ENCODE results near the gene CHRNA3. TPM values are rescaled to one million over a fixed set of nuclear protein-coding genes. Genes with fewer than 3 reads are reported as not detected.
"Not testable (repeated sequence)": the region's sequence is repeated elsewhere in the genome, so short reads cannot be mapped to it uniquely, and the experiment has no call there.

The CHRNA3 gene
- total RNA-seq, 2 experiments from 2014 or later = not detected

GRCh38 chr15:78571382-78571781 lies 49.4 kb downstream of the CHRNA3 start:
- CTCF ChIA-PET = interaction anchor here (0.6 kb wide), 1 partner anchor 79 kb away, joined by 4 read pairs; no protein-coding TSS in a partner anchor
- Mint-ChIP-seq H3K27me3 (peaks cover 11% of the 10 kb centered on the region), H3K9me3 (ENCODE audit: low read depth) (no peaks in the 10 kb centered on the region), H3K4me3 (no peak overlapping the region), H3K36me3 (ENCODE audit: low read depth) (no peaks in the 10 kb centered on the region), H3K4me1 (peaks cover 14% of the 10 kb centered on the region), H3K27ac (no peak overlapping the region)
- intact Hi-C loops (cut with DNase I, micrococcal nuclease) = no loop called here
- ATAC-seq = no peak
- POLR2A ChIA-PET = no interaction called here
- no peak for DNase-seq

GRCh38 chr15:78570710-78571109 lies 50.1 kb downstream of the CHRNA3 start:
- H3K27ac Mint-ChIP-seq = no peak overlapping the region
- H3K36me3 Mint-ChIP-seq (ENCODE audit: low read depth) = no peaks in the 10 kb centered on the region
- DNase-seq (no peak), ATAC-seq (no peak)
- H3K27me3 Mint-ChIP-seq = peaks cover 15% of the 10 kb centered on the region
- H3K9me3 Mint-ChIP-seq (ENCODE audit: low read depth) = no peaks in the 10 kb centered on the region
- intact Hi-C loops (cut with DNase I, micrococcal nuclease) = no loop called here
- ChIA-PET CTCF (no interaction called here), POLR2A (no interaction called here)
- no peak overlapping the region for H3K4me3 Mint-ChIP-seq
- peaks cover 18% of the 10 kb centered on the region for H3K4me1 Mint-ChIP-seq

GRCh38 chr15:78567531-78567930 lies 53.3 kb downstream of the CHRNA3 start:
- Mint-ChIP-seq H3K4me1 (peaks cover 26% of the 10 kb centered on the region), H3K36me3 (ENCODE audit: low read depth) (no peaks in the 10 kb centered on the region), H3K27ac (no peak overlapping the region), H3K4me3 (no peak overlapping the region), H3K9me3 (ENCODE audit: low read depth) (no peaks in the 10 kb centered on the region), H3K27me3 (peaks cover 15% of the 10 kb centered on the region)
- no peak for DNase-seq
- CTCF ChIA-PET = interaction anchor here (0.7 kb wide), 1 partner anchor 24 kb away, joined by 3 read pairs; no protein-coding TSS in a partner anchor
- ATAC-seq = no peak
- POLR2A ChIA-PET = no interaction called here
- intact Hi-C loops (cut with DNase I, micrococcal nuclease) = no loop called here

GRCh38 chr15:78565951-78566774 lies 54.6 kb downstream of the CHRNA3 start:
- ATAC-seq (peak; percentile 8), DNase-seq (no peak)
- Mint-ChIP-seq H3K4me1 (peaks cover 26% of the 10 kb centered on the region), H3K9me3 (ENCODE audit: low read depth) (no peaks in the 10 kb centered on the region), H3K36me3 (ENCODE audit: low read depth) (no peaks in the 10 kb centered on the region), H3K4me3 (peak overlapping the region; percentile 77), H3K27ac (no peak overlapping the region), H3K27me3 (peaks cover 15% of the 10 kb centered on the region)
- ChIA-PET POLR2A (interaction anchor here (0.9 to 1.1 kb wide), 2 partner anchors 26 to 128 kb away, joined by 3 to 5 read pairs; partner anchors contain the start of gene PSMA4), CTCF (interaction anchor here (0.5 to 1.8 kb wide), 5 partner anchors 13 to 1661 kb away, joined by 3 to 15 read pairs (median 3); partner anchors contain the start of gene PSMA4)
- intact Hi-C loops (cut with DNase I, micrococcal nuclease) = loop anchor here in 1 of 2 experiments (1.0 to 2.0 kb wide), 4 partner anchors 25 to 128 kb away; partner anchors contain the start of genes HYKK and IREB2

GRCh38 chr15:78565097-78565950 lies 55.5 kb downstream of the CHRNA3 start, which contains the start of gene CHRNA5:
Gene CHRNA5 (plus strand): TSS chr15:78565520. CDS start chr15:78565720, 200 bp downstream.
- ChIA-PET POLR2A (interaction anchor here (0.6 to 1.1 kb wide), 4 partner anchors 16 to 128 kb away, joined by 3 to 7 read pairs (median 4); partner anchors contain the start of gene PSMA4), CTCF (interaction anchor here (0.5 to 1.8 kb wide), 6 partner anchors 12 to 1660 kb away, joined by 3 to 15 read pairs (median 3); partner anchors contain the start of gene PSMA4)
- intact Hi-C loops (cut with DNase I, micrococcal nuclease) = loop anchor here in 1 of 2 experiments (1.0 to 2.0 kb wide), 4 partner anchors 24 to 127 kb away; partner anchors contain the start of genes HYKK and IREB2
- peak within 1 kb of the TSS; percentile 24 for H3K27ac Mint-ChIP-seq
- ATAC-seq (peak; percentile 91), DNase-seq (peak; percentile 88)
- peaks cover 15% of the 10 kb centered on the region for H3K27me3 Mint-ChIP-seq
- H3K4me1 Mint-ChIP-seq = peaks cover 26% of the 10 kb centered on the region
- no peaks in the 10 kb centered on the region for H3K9me3 Mint-ChIP-seq (ENCODE audit: low read depth)
- peak within 1 kb of the TSS; percentile 77 for H3K4me3 Mint-ChIP-seq
- no peaks in the 10 kb centered on the region for H3K36me3 Mint-ChIP-seq (ENCODE audit: low read depth)

- H3K27ac Mint-ChIP-seq = peak overlapping the region; percentile 24
- no peaks in the 10 kb centered on the region for H3K36me3 Mint-ChIP-seq (ENCODE audit: low read depth)
- ATAC-seq = no peak
- H3K4me1 Mint-ChIP-seq = peaks cover 26% of the 10 kb centered on the region
- POLR2A ChIA-PET = interaction anchor here (0.6 to 1.1 kb wide), 2 partner anchors 20 to 24 kb away, joined by 4 to 5 read pairs; partner anchors contain the start of gene PSMA4
- no peak for DNase-seq
- CTCF ChIA-PET = interaction anchor here (1.0 to 1.8 kb wide), 2 partner anchors 11 to 19 kb away, joined by 3 to 15 read pairs; no protein-coding TSS in a partner anchor
- no peaks in the 10 kb centered on the region for H3K9me3 Mint-ChIP-seq (ENCODE audit: low read depth)
- peaks cover 15% of the 10 kb centered on the region for H3K27me3 Mint-ChIP-seq
- H3K4me3 Mint-ChIP-seq = peak overlapping the region; percentile 77
- intact Hi-C loops (cut with DNase I, micrococcal nuclease) = loop anchor here in 1 of 2 experiments (1.0 to 2.0 kb wide), 4 partner anchors 23 to 126 kb away; partner anchors contain the start of genes HYKK and IREB2
These were observed 56.1 kb downstream of the CHRNA3 start for GRCh38 chr15:78564743-78565096.

- CTCF ChIA-PET = interaction anchor here (0.6 kb wide), 1 partner anchor 251 kb away, joined by 3 read pairs; no protein-coding TSS in a partner anchor
- H3K27me3 Mint-ChIP-seq = peaks cover 15% of the 10 kb centered on the region
- no peaks in the 10 kb centered on the region for H3K36me3 Mint-ChIP-seq (ENCODE audit: low read depth)
- H3K4me3 Mint-ChIP-seq = no peak overlapping the region
- DNase-seq = no peak
- no peaks in the 10 kb centered on the region for H3K9me3 Mint-ChIP-seq (ENCODE audit: low read depth)
- peaks cover 22% of the 10 kb centered on the region for H3K4me1 Mint-ChIP-seq
- intact Hi-C loops (cut with DNase I, micrococcal nuclease) = no loop called here
- POLR2A ChIA-PET = interaction anchor here (0.6 kb wide), 1 partner anchor 18 kb away, joined by 7 read pairs; no protein-coding TSS in a partner anchor
- no peak overlapping the region for H3K27ac Mint-ChIP-seq
- ATAC-seq = no peak
These were observed 57.7 kb downstream of the CHRNA3 start for GRCh38 chr15:78563092-78563491.

GRCh38 chr15:78561490-78561889 lies 59.3 kb downstream of the CHRNA3 start:
- ChIA-PET CTCF (no interaction called here), POLR2A (no interaction called here)
- no peaks in the 10 kb centered on the region for H3K9me3 Mint-ChIP-seq (ENCODE audit: low read depth)
- ATAC-seq (no peak), DNase-seq (no peak)
- H3K36me3 Mint-ChIP-seq (ENCODE audit: low read depth) = no peaks in the 10 kb centered on the region
- H3K27ac Mint-ChIP-seq = no peak overlapping the region
- no peak overlapping the region for H3K4me3 Mint-ChIP-seq
- intact Hi-C loops (cut with DNase I, micrococcal nuclease) = no loop called here
- H3K27me3 Mint-ChIP-seq = peaks cover 7% of the 10 kb centered on the region
- peaks cover 13% of the 10 kb centered on the region for H3K4me1 Mint-ChIP-seq

GRCh38 chr15:78560201-78560600 lies 60.6 kb downstream of the CHRNA3 start:
- CTCF ChIA-PET = interaction anchor here (1.0 kb wide), 1 partner anchor 15 kb away, joined by 3 read pairs; no protein-coding TSS in a partner anchor
- H3K4me1 Mint-ChIP-seq; ATAC-seq; H3K36me3 Mint-ChIP-seq (ENCODE audit: low read depth); H3K27me3 Mint-ChIP-seq; H3K27ac Mint-ChIP-seq; intact Hi-C loops (cut with DNase I, micrococcal nuclease); POLR2A ChIA-PET; H3K4me3 Mint-ChIP-seq; H3K9me3 Mint-ChIP-seq (ENCODE audit: low read depth); DNase-seq: not testable (repeated sequence)

GRCh38 chr15:78552597-78552996 lies 68.2 kb downstream of the CHRNA3 start:
- Mint-ChIP-seq H3K4me1 (no peaks in the 10 kb centered on the region), H3K27ac (no peak overlapping the region), H3K4me3 (no peak overlapping the region), H3K36me3 (ENCODE audit: low read depth) (peaks cover 19% of the 10 kb centered on the region), H3K9me3 (ENCODE audit: low read depth) (no peaks in the 10 kb centered on the region), H3K27me3 (peaks cover 2% of the 10 kb centered on the region)
- CTCF ChIA-PET = interaction anchor here (1.1 kb wide), 2 partner anchors 14 to 28 kb away, joined by 3 to 4 read pairs; no protein-coding TSS in a partner anchor
- ATAC-seq = no peak
- POLR2A ChIA-PET = no interaction called here
- no peak for DNase-seq
- intact Hi-C loops (cut with DNase I, micrococcal nuclease) = no loop called here

- ChIA-PET CTCF (interaction anchor here (0.7 to 1.1 kb wide), 2 partner anchors 21 to 28 kb away, joined by 3 to 4 read pairs; no protein-coding TSS in a partner anchor), POLR2A (no interaction called here)
- no peaks in the 10 kb centered on the region for H3K27me3 Mint-ChIP-seq
- ATAC-seq = no peak
- no peaks in the 10 kb centered on the region for H3K4me1 Mint-ChIP-seq
- no peak overlapping the region for H3K27ac Mint-ChIP-seq
- H3K36me3 Mint-ChIP-seq (ENCODE audit: low read depth) = peaks cover 21% of the 10 kb centered on the region
- H3K4me3 Mint-ChIP-seq = no peak overlapping the region
- intact Hi-C loops (cut with DNase I, micrococcal nuclease) = no loop called here
- no peak for DNase-seq
- no peaks in the 10 kb centered on the region for H3K9me3 Mint-ChIP-seq (ENCODE audit: low read depth)
These were observed 68.9 kb downstream of the CHRNA3 start for GRCh38 chr15:78551902-78552301.

Data from activated CD4-positive, alpha-beta T cell treated with anti-CD3 and anti-CD28 coated beads for 36 hours (primary cell).